Adrenal gland (tissue), 5 donors: ENCODE results near the gene SLC22A4.

Experiments
- POLR2A ChIP-seq, 2 donors: fragments of 450-650 bp; IDR thresholded peaks; one replicate each; pipeline ENCODE4 v1.6.1; 2017; ENCODE audit warnings: antibody characterized with exemption in 2 of 2, mild to moderate bottlenecking in 2 of 2, moderate library complexity in 1 of 2
- TF ChIP-seq, protein P1 (sequence below), 6 experiments: fragments of 450-650 bp in 4 of 6; fragments of 200-600 bp in 2 of 6; sonication (generic) in 1 of 6; IDR thresholded peaks; 1 replicate in 5 of 6; 2 replicates in 1 of 6; pipeline versions ENCODE4 v1.5.1 to v1.8.0; 2016 to 2021; ENCODE audit warnings: antibody characterized with exemption in 6 of 6, mild to moderate bottlenecking in 2 of 6, moderate library complexity in 1 of 6
- donor health status: DM: no; HTN: no; CAD: no.

DNA sequence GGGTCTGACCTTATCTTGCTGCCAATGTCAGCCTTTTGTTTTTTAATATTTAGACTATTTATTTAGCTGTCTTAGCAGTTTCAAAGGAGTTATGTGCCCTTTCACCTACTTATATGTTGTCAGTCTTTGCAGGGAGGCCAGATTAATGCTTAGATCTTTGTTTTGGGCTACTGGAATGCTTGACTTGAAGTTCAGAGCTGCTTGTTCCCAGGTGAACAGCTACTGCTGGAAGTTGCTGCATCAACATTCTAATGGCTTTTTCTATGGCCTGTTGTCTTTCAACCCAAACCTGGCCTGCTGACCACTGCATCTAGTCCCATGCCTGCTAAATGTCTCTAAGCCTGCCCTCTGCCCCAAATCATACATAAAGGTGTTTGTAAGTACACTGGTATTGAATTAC, 78.3 kb downstream of the SLC22A4 start:
- TF ChIP-seq, protein P1, sequence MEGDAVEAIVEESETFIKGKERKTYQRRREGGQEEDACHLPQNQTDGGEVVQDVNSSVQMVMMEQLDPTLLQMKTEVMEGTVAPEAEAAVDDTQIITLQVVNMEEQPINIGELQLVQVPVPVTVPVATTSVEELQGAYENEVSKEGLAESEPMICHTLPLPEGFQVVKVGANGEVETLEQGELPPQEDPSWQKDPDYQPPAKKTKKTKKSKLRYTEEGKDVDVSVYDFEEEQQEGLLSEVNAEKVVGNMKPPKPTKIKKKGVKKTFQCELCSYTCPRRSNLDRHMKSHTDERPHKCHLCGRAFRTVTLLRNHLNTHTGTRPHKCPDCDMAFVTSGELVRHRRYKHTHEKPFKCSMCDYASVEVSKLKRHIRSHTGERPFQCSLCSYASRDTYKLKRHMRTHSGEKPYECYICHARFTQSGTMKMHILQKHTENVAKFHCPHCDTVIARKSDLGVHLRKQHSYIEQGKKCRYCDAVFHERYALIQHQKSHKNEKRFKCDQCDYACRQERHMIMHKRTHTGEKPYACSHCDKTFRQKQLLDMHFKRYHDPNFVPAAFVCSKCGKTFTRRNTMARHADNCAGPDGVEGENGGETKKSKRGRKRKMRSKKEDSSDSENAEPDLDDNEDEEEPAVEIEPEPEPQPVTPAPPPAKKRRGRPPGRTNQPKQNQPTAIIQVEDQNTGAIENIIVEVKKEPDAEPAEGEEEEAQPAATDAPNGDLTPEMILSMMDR (IDR thresholded peaks at IDR 0.05) = no peak
- no peak for TF ChIP-seq POLR2A (IDR thresholded peaks at IDR 0.05)
